ENCODE data around the gene CACNA2D1.

The CACNA2D1 gene

GRCh38 chr7:82331234-82331633 is 112.3 kb downstream of the CACNA2D1 start:
- no peak for DNase-seq

- DNase-seq = no peak
Observed at GRCh38 chr7:82330706-82331215, 112.8 kb downstream of the CACNA2D1 start.

- no peak for DNase-seq
Observed at GRCh38 chr7:82327898-82328297, 115.7 kb downstream of the CACNA2D1 start.

- no peak for DNase-seq
Observed at GRCh38 chr7:82325416-82325815, 118.2 kb downstream of the CACNA2D1 start.

- DNase-seq = no peak
Observed at GRCh38 chr7:82323806-82324205, 119.8 kb downstream of the CACNA2D1 start.

- no peak for DNase-seq
Observed at GRCh38 chr7:82319674-82320118, 123.9 kb downstream of the CACNA2D1 start.

- no peak for DNase-seq
Observed at GRCh38 chr7:82318786-82319185, 124.8 kb downstream of the CACNA2D1 start.

GRCh38 chr7:82317760-82318159 is 125.8 kb downstream of the CACNA2D1 start:
- no peak for DNase-seq

- no peak for DNase-seq
Observed at GRCh38 chr7:82317257-82317721, 126.3 kb downstream of the CACNA2D1 start.

GRCh38 chr7:82313269-82313668 is 130.3 kb downstream of the CACNA2D1 start:
- DNase-seq = no peak

GRCh38 chr7:82312646-82313045 is 130.9 kb downstream of the CACNA2D1 start:
- DNase-seq = no peak

- no peak for DNase-seq
Observed at GRCh38 chr7:82305347-82306005, 138.1 kb downstream of the CACNA2D1 start.

- DNase-seq = no peak
Observed at GRCh38 chr7:82294865-82295264, 148.7 kb downstream of the CACNA2D1 start.

- DNase-seq = no peak
Observed at GRCh38 chr7:82294382-82294784, 149.2 kb downstream of the CACNA2D1 start.

GRCh38 chr7:82293467-82293866 is 150.1 kb downstream of the CACNA2D1 start:
- DNase-seq = no peak

GRCh38 chr7:82291931-82292330 is 151.6 kb downstream of the CACNA2D1 start:
- DNase-seq = no peak

- DNase-seq = no peak
Observed at GRCh38 chr7:82289889-82290288, 153.7 kb downstream of the CACNA2D1 start.

- no peak for DNase-seq
Observed at GRCh38 chr7:82289152-82289535, 154.4 kb downstream of the CACNA2D1 start.

GRCh38 chr7:82286798-82287140 is 156.8 kb downstream of the CACNA2D1 start:
- no peak for DNase-seq

- no peak for DNase-seq
Observed at GRCh38 chr7:82286096-82286797, 157.3 kb downstream of the CACNA2D1 start.

GRCh38 chr7:82284936-82285519 is 158.5 kb downstream of the CACNA2D1 start:
- no peak for DNase-seq

- DNase-seq = no peak
Observed at GRCh38 chr7:82275342-82275741, 168.2 kb downstream of the CACNA2D1 start.

GRCh38 chr7:82274681-82275080 is 168.9 kb downstream of the CACNA2D1 start:
- no peak for DNase-seq

GRCh38 chr7:82273886-82274285 is 169.7 kb downstream of the CACNA2D1 start:
- DNase-seq = no peak
